Measurements from ENCODE around the gene LRRC59. TPM values are rescaled to one million over a fixed set of nuclear protein-coding genes. Genes with fewer than 3 reads are reported as not detected.
A peak's percentile ranks its signal among the peaks of the same experiment; 100 is the strongest.
"Not testable (repeated sequence)": the region's sequence is repeated elsewhere in the genome, so short reads cannot be mapped to it uniquely, and the experiment has no call there.

LRRC59 gene
- total RNA-seq, 1 donor from 2014 or later = 73.9 TPM

DNA sequence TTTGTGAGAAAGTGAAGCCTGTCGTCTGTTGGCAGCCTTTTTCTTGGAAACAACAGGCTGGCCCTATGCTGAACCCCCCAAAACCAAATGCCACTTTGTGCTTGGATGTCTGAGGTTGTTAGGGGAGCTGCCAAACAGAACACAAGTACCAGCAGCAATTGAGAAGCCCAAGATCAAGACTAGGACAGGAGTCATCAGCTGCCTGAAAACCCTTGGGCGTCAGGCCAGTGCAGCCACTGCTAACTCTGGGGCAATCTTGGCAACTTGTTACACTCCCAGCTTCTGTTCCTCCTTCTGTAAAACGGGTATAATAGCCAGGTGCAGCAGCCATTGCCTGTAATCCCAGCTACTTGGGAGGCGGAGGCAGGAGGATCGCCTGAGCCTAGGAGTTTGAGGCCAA, 9.3 kb upstream of the LRRC59 start:
- H3K27me3 Mint-ChIP-seq (ENCODE audit: unreplicated experiment) = peaks cover 2% of the 10 kb centered on the region
- TF ChIP-seq, protein P1, sequence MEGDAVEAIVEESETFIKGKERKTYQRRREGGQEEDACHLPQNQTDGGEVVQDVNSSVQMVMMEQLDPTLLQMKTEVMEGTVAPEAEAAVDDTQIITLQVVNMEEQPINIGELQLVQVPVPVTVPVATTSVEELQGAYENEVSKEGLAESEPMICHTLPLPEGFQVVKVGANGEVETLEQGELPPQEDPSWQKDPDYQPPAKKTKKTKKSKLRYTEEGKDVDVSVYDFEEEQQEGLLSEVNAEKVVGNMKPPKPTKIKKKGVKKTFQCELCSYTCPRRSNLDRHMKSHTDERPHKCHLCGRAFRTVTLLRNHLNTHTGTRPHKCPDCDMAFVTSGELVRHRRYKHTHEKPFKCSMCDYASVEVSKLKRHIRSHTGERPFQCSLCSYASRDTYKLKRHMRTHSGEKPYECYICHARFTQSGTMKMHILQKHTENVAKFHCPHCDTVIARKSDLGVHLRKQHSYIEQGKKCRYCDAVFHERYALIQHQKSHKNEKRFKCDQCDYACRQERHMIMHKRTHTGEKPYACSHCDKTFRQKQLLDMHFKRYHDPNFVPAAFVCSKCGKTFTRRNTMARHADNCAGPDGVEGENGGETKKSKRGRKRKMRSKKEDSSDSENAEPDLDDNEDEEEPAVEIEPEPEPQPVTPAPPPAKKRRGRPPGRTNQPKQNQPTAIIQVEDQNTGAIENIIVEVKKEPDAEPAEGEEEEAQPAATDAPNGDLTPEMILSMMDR (IDR thresholded peaks at IDR 0.05; ENCODE audit: partially characterized antibody, unreplicated experiment) = no peak
- no peaks in the 10 kb centered on the region for H3K36me3 Mint-ChIP-seq (ENCODE audit: unreplicated experiment)
- peaks cover 2% of the 10 kb centered on the region for H3K9me3 Mint-ChIP-seq (ENCODE audit: unreplicated experiment)
- no peak overlapping the region for H3K27ac Mint-ChIP-seq (ENCODE audit: unreplicated experiment)
- DNase-seq = no peak
- H3K4me3 Mint-ChIP-seq (ENCODE audit: unreplicated experiment) = no peak overlapping the region
- no peaks in the 10 kb centered on the region for H3K4me1 Mint-ChIP-seq (ENCODE audit: low read depth, unreplicated experiment)

DNA sequence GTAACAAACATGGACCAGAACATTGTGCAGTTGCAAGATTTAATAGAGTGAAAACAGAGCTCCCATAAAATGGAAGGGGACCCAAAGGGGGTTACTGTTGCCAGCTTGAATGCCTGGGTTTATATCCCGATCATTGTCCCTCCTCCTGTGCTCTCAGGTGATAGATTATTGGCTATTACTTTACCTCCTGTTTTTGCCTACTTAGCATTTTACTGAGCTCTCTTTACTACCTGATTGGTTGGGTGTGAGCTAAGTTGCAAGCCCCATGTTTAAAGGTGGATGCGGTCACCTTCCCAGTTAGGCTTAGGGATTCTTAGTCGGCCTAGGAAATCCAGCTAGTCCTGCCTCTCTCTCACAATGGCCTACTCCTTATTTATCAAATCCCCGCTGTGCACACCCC, 8.0 kb upstream of the LRRC59 start:
- not testable (repeated sequence) for H3K4me1 Mint-ChIP-seq (ENCODE audit: low read depth, unreplicated experiment); H3K27ac Mint-ChIP-seq (ENCODE audit: unreplicated experiment); H3K36me3 Mint-ChIP-seq (ENCODE audit: unreplicated experiment); H3K4me3 Mint-ChIP-seq (ENCODE audit: unreplicated experiment); DNase-seq; H3K27me3 Mint-ChIP-seq (ENCODE audit: unreplicated experiment); H3K9me3 Mint-ChIP-seq (ENCODE audit: unreplicated experiment)

DNA sequence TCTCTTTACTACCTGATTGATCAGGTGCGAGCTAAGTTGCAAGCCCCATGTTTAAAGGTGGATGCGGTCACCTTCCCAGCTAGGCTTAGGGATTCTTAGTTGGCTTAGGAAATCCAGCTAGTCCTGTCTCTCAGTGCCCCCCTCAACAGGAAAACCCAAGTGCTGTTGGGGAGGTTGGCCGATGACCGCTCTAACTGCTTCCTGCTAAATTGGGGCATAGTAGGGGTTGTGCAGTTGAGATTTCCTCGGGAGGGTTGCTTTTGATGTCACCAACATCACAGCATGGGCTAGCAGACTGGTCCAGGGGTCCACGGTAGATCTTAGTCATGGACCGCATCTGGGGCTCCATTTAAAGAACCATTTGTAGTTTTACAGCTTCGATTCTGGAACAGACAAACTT, 2.3 kb upstream of the LRRC59 start:
- not testable (repeated sequence) for DNase-seq

DNA sequence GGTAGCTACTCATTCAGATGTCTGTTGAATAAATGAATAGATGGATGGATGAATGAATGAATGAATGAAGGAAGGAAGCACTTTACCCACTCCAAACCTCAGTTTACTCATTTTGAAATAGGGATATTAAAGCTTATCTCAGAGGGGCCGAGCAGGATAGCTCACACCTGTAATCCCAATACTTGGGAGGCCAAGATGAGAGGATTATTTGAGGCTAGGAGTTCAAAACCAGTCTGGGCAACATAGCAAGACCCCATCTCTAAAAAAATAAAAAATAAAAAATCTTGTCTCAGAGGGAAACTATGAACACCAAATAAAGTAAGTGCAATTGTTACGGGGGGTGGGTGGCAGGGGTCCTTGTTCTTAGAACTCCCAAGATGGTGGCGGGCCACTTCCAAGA, 1.3 kb upstream of the LRRC59 start:
- H3K4me3 Mint-ChIP-seq (ENCODE audit: unreplicated experiment); H3K27me3 Mint-ChIP-seq (ENCODE audit: unreplicated experiment); H3K9me3 Mint-ChIP-seq (ENCODE audit: unreplicated experiment); DNase-seq; H3K27ac Mint-ChIP-seq (ENCODE audit: unreplicated experiment); H3K4me1 Mint-ChIP-seq (ENCODE audit: low read depth, unreplicated experiment); H3K36me3 Mint-ChIP-seq (ENCODE audit: unreplicated experiment): not testable (repeated sequence)

More for the DNA sequence above, 2.3 kb upstream of the LRRC59 start:
- H3K27me3 Mint-ChIP-seq (ENCODE audit: unreplicated experiment); H3K4me1 Mint-ChIP-seq (ENCODE audit: low read depth, unreplicated experiment); H3K27ac Mint-ChIP-seq (ENCODE audit: unreplicated experiment); H3K4me3 Mint-ChIP-seq (ENCODE audit: unreplicated experiment); H3K9me3 Mint-ChIP-seq (ENCODE audit: unreplicated experiment); H3K36me3 Mint-ChIP-seq (ENCODE audit: unreplicated experiment): not testable (repeated sequence)

DNA sequence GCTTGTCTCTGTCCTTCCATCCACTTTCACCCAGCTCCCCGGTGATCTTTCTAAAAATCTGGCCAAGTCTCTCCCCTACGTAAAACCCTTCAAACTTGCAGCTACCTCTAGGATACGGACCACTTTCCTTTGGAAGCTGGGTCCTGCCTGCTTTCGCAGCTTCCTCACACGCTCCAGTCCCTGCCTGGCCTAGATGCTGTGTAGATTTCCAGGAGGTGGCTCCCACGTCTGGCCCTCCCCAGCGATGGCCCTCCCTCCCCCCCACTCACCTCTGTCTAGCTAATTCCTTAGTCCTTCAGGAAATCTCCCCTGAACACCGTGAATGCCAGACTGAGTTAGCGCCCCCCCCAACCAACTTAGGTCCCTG, 579 bp upstream of the LRRC59 start:
- H3K27me3 Mint-ChIP-seq (ENCODE audit: unreplicated experiment) = peaks cover 4% of the 10 kb centered on the region
- H3K9me3 Mint-ChIP-seq (ENCODE audit: unreplicated experiment) = peaks cover 3% of the 10 kb centered on the region
- H3K27ac Mint-ChIP-seq (ENCODE audit: unreplicated experiment) = no peak overlapping the region
- DNase-seq = no peak
- TF ChIP-seq, protein P1 (IDR thresholded peaks at IDR 0.05; ENCODE audit: partially characterized antibody, unreplicated experiment) = no peak
- peaks cover 6% of the 10 kb centered on the region for H3K4me1 Mint-ChIP-seq (ENCODE audit: low read depth, unreplicated experiment)
- H3K4me3 Mint-ChIP-seq (ENCODE audit: unreplicated experiment) = peak overlapping the region; percentile 83
- H3K36me3 Mint-ChIP-seq (ENCODE audit: unreplicated experiment) = no peaks in the 10 kb centered on the region

DNA sequence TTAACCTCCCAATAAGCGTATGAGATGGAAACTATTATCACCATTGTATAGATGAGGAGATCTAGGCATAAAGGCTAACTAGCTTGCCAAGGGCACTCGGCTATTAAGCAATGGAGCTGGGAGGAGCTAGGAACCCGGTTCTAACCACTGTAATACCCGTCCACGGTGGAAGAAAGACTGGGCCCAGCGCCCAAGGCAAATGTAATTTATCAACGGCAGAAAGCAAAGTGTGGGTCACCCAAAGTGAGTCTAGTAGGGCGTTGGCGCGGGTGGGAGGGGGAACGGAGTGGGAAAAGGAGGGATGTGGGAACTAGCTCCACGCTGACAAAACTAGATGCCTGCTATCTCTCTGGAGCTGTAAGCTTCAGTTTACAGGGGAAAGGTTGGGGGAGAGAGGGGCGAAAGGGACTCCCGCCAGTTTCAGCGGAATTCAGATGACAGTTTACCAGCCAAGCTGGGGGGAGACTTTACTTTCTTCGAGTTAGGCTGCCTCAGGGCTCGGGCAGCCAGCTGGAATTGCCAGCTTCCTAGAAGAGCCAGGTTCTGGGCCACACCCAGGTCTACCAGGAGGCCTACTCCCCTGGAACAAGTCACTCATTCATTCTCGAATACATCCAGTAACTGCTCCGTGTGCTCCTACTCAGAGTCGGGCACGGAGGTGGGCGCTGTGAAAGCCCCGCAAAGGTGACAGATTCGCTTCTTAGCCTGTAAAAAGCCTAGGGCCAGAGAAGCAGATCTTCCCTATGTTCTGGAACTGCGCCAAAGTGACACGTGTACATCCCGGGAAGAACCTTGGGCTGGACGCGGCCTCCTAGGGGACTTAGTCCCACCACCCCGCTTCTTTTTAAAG, 837 bp downstream of the LRRC59 start:
- Mint-ChIP-seq H3K4me1 (ENCODE audit: low read depth, unreplicated experiment) (peaks cover 6% of the 10 kb centered on the region), H3K27ac (ENCODE audit: unreplicated experiment) (peak overlapping the region; percentile 33), H3K27me3 (ENCODE audit: unreplicated experiment) (peaks cover 4% of the 10 kb centered on the region), H3K36me3 (ENCODE audit: unreplicated experiment) (no peaks in the 10 kb centered on the region), H3K4me3 (ENCODE audit: unreplicated experiment) (peak overlapping the region; percentile 93), H3K9me3 (ENCODE audit: unreplicated experiment) (peaks cover 1% of the 10 kb centered on the region)
- DNase-seq = no peak
- TF ChIP-seq, protein P1 (IDR thresholded peaks at IDR 0.05; ENCODE audit: partially characterized antibody, unreplicated experiment) = no peak
